Chondrocyte (in vitro differentiated cells): Measurements from ENCODE around the gene ADRA2C. TPM values are rescaled to one million over a fixed set of nuclear protein-coding genes. Genes with fewer than 3 reads are reported as not detected.

Source experiments
- DNase-seq: peaks from one replicate; pipeline ENCODE4 v3.0.0; 2021; ENCODE audit warnings: mixed read lengths, low spot score
- H3K27ac Mint-ChIP-seq: one replicate; pipeline ENCODE4 v1.8.0; 2021; ENCODE audit warnings: mild to moderate bottlenecking, moderate library complexity, mixed read lengths; ENCODE audit not compliant: unreplicated experiment
- H3K27me3 Mint-ChIP-seq: 2 replicates; pipeline ENCODE4 v1.8.0; 2021; ENCODE audit warnings: low read depth, mixed read lengths
- H3K36me3 Mint-ChIP-seq: 2 replicates; pipeline ENCODE4 v1.8.0; 2021; ENCODE audit warnings: low read depth, mixed read lengths
- H3K4me1 Mint-ChIP-seq: 2 replicates; pipeline ENCODE4 v1.8.0; 2021; ENCODE audit warnings: low read depth, mild to moderate bottlenecking, mixed read lengths
- H3K4me3 Mint-ChIP-seq: one replicate; pipeline ENCODE4 v1.8.0; 2021; ENCODE audit warnings: mild to moderate bottlenecking, moderate library complexity, mixed read lengths; ENCODE audit not compliant: unreplicated experiment
- H3K9me3 Mint-ChIP-seq: 2 replicates; pipeline ENCODE4 v1.8.0; 2021; ENCODE audit warnings: low read depth, mixed read lengths
- total RNA-seq: library from RNA; stranded (reverse); gene quantifications from 3 replicates; pipeline ENCODE4 v1.2.1, GENCODE V29; 2021
- TF ChIP-seq, protein P1 (sequence below): fragments of 200-600 bp; sonication (generic); IDR thresholded peaks from 2 replicates; pipeline ENCODE4 v1.5.0; 2021; ENCODE audit warnings: antibody characterized with exemption, mild to moderate bottlenecking, moderate library complexity

ADRA2C gene
- total RNA-seq, 1 donor from 2014 or later, result 1.6 TPM

DNA sequence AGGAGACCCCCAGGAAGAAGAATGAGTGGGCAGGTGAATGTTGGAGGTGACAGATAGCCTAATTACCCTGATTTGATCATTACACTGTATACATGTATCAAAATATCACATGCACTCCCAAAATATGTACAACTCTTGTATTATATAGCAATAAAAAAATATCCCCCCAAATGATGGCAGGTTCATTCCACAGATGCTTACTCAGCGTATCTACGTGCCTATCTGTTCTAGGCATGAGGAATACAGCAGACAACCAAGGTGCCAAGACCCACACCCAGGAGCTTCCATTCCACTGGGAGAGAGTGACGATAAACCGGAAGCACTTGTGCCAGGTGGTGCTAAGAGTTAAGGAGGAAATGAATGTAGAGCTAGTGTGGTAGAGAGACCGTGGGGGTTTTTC is 42.4 kb downstream of the ADRA2C start:
- TF ChIP-seq, protein P1, sequence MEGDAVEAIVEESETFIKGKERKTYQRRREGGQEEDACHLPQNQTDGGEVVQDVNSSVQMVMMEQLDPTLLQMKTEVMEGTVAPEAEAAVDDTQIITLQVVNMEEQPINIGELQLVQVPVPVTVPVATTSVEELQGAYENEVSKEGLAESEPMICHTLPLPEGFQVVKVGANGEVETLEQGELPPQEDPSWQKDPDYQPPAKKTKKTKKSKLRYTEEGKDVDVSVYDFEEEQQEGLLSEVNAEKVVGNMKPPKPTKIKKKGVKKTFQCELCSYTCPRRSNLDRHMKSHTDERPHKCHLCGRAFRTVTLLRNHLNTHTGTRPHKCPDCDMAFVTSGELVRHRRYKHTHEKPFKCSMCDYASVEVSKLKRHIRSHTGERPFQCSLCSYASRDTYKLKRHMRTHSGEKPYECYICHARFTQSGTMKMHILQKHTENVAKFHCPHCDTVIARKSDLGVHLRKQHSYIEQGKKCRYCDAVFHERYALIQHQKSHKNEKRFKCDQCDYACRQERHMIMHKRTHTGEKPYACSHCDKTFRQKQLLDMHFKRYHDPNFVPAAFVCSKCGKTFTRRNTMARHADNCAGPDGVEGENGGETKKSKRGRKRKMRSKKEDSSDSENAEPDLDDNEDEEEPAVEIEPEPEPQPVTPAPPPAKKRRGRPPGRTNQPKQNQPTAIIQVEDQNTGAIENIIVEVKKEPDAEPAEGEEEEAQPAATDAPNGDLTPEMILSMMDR, result no peak
- Mint-ChIP-seq H3K4me3 (no peak overlapping the region), H3K9me3 (no peaks in the 10 kb centered on the region), H3K36me3 (no peaks in the 10 kb centered on the region), H3K27ac (no peak overlapping the region), H3K27me3 (peaks cover 33% of the 10 kb centered on the region), H3K4me1 (no peaks in the 10 kb centered on the region)
- DNase-seq, result no peak

DNA sequence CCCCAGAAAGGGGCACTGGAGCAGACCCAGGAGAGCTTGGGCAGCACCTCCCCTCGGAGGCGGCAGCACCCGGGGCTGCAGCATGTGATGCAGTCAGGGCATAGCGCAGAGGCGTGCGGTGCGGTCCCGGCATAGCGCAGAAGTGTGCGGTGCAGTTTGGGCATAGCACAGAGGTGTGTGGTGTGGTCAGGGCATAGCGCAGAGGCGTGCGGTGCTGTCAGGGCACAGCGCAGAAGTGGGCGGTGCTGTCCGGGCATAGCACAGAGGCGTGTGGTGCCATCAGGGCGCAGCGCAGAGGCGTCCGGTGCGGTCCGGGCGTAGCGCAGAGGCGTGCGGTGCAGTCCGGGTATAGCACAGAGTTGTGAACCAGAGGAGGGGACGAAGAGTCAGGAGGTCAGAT is 42.8 kb downstream of the ADRA2C start:
- TF ChIP-seq, protein P1, result no peak
- no peak overlapping the region for H3K4me3 Mint-ChIP-seq
- no peaks in the 10 kb centered on the region for H3K36me3 Mint-ChIP-seq
- no peaks in the 10 kb centered on the region for H3K9me3 Mint-ChIP-seq
- no peaks in the 10 kb centered on the region for H3K4me1 Mint-ChIP-seq
- no peak overlapping the region for H3K27ac Mint-ChIP-seq
- peak; percentile 79 for DNase-seq
- peaks cover 33% of the 10 kb centered on the region for H3K27me3 Mint-ChIP-seq

- TF ChIP-seq, protein P1, result no peak
- Mint-ChIP-seq H3K4me3 (no peak overlapping the region), H3K27ac (no peak overlapping the region)
Measured at GRCh38 chr4:3809451-3810110, 43.4 kb downstream of the ADRA2C start.

DNA sequence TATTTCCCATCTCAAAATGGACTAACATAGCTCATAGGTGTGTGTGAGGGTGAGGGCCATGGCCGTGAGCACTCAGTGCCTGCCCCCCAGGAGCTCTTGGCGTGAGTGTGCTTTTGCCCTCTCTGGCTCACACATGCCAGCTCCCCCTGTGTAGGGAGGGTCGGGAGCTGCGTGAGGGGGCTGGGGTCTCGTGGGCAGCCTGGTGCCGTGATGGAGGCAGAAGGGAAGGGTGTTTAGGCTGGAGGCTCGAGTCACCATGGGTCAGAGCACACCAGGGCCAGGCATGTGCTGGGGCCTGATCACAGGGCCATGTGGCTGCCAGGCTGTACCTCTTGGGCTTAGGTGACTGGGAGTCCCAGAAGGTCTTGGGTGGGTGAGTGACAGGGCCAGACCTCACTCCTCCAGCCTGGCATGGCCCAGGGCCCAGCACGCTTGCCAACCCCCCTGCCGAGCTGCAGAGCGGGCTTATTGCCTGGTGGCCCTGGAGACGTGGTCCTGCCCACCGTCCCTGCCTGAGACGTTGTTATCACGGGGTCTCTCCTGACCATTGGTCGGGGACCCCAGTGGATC is 44.0 kb downstream of the ADRA2C start:
- H3K9me3 Mint-ChIP-seq, result no peaks in the 10 kb centered on the region
- no peak overlapping the region for H3K4me3 Mint-ChIP-seq
- H3K27me3 Mint-ChIP-seq, result peaks cover 33% of the 10 kb centered on the region
- H3K36me3 Mint-ChIP-seq, result no peaks in the 10 kb centered on the region
- H3K27ac Mint-ChIP-seq, result no peak overlapping the region
- TF ChIP-seq, protein P1, result no peak
- H3K4me1 Mint-ChIP-seq, result no peaks in the 10 kb centered on the region
- DNase-seq, result peak; percentile 75

More at GRCh38 chr4:3809451-3810110, 43.4 kb downstream of the ADRA2C start:
- Mint-ChIP-seq H3K9me3 (no peaks in the 10 kb centered on the region), H3K4me1 (no peaks in the 10 kb centered on the region), H3K27me3 (peaks cover 33% of the 10 kb centered on the region), H3K36me3 (no peaks in the 10 kb centered on the region)
- DNase-seq, result peak; percentile 68

GRCh38 chr4:3810796-3811485 is 44.8 kb downstream of the ADRA2C start:
- Mint-ChIP-seq H3K4me1 (no peaks in the 10 kb centered on the region), H3K9me3 (no peaks in the 10 kb centered on the region), H3K27ac (no peak overlapping the region), H3K36me3 (no peaks in the 10 kb centered on the region), H3K27me3 (peaks cover 33% of the 10 kb centered on the region), H3K4me3 (no peak overlapping the region)
- DNase-seq, result peak; percentile 72
- TF ChIP-seq, protein P1, result no peak
